ENCODE measurements around the gene R3HDM2. TPM values are rescaled to one million over a fixed set of nuclear protein-coding genes. Genes with fewer than 3 reads are reported as not detected.
"Not testable (repeated sequence)": the region's sequence is repeated elsewhere in the genome, so short reads cannot be mapped to it uniquely, and the experiment has no call there.

R3HDM2 gene
- total and polyA plus RNA-seq, 4 donors, result 7.4 to 28.9 (median 15.1) TPM

DNA sequence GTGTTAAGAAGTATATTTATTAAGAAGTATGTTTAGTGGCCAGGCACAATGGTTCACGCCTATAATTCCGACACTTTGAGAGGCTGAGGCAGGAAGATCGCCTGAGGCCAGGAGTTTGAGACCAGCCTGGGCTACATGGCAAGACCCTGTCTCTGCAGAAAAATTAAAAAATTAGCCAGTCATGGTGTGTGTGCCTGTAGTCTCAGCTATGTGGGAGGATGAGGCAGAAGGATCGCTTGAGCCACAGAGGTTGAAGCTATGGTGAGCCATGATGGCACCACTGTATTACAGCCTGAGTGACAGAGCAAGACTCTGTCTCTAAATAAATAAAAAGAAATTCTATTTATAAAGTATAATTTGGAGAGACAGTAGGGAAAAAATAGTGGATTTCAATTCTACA is 20.3 kb downstream of the R3HDM2 start:
- Histone ChIP-seq H3K4me3 (ENCODE audit: low read depth in 1 of 3, low read length in 3 of 3) (no peak overlapping the region), H3K4me1 (ENCODE audit: control insufficient read depth in 4 of 4, insufficient read depth in 4 of 4, low read length in 3 of 4) (no peaks in the 10 kb centered on the region), H3K27ac (ENCODE audit: low read depth in 1 of 2, low read length in 2 of 2) (no peak overlapping the region), H3K9ac (ENCODE audit: low read depth in 1 of 2, low read length in 2 of 2) (no peak overlapping the region), H3K36me3 (ENCODE audit: control insufficient read depth in 4 of 4, insufficient read depth in 3 of 4, low read depth in 1 of 4, low read length in 3 of 4) (peaks cover 0 to 10% (median 5%) of the 10 kb centered on the region in 4 donors), H3K27me3 (ENCODE audit: control insufficient read depth in 4 of 4, insufficient read depth in 4 of 4, low read length in 3 of 4) (no peaks in the 10 kb centered on the region), H3K9me3 (ENCODE audit: control insufficient read depth in 4 of 4, low read length in 3 of 4) (no peaks in the 10 kb centered on the region)
- no peak for TF ChIP-seq ATF3 (IDR thresholded peaks at IDR 0.05)
- TF ChIP-seq MAX (IDR thresholded peaks at IDR 0.05), result no peak
- TF ChIP-seq REST (IDR thresholded peaks at IDR 0.05), result no peak
- no peak for TF ChIP-seq EGR1 (IDR thresholded peaks at IDR 0.05; ENCODE audit: low read depth in 2 of 2)
- TF ChIP-seq YY1 (IDR thresholded peaks at IDR 0.05), result no peak
- WGBS, result 98% methylated on average over 4 of the region's 4 CpGs
- DNase-seq (ENCODE audit: low spot score), result no peak

DNA sequence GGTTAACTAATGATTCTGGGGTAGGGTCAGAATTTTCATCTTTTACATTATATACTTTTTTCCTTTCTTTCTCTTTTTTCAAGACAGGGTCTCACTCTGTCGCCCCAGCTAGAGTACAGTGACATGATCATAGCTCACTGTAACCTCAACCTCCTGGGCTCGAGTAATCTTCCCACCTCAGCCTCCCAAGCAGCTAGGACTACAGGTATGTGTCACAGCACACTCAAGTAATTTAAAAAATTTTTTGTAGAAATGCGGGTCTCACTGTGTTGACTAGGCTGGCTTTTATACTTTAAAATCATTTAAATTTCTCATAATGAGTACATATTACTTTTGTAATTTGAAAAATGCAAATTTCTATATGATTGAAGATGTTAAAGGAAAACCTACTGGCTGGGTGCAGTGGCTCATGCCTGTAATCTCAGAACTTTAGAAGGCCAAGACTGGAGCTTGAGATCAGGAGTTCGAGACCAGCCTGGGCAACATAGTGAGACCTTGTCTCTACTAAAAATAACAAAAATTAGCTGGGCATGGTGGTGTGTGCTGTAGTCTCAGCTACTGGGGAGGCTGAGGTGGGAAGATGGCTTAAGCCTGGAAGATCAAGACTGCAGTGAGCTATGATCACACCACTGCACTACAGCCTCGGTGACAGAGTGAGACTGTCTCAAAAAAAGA is 25.7 kb downstream of the R3HDM2 start:
- H3K4me3 ChIP-seq (ENCODE audit: low read depth in 1 of 3, low read length in 3 of 3), result no peak overlapping the region
- no peak for DNase-seq (ENCODE audit: low spot score)
- H3K9ac ChIP-seq (ENCODE audit: low read depth in 1 of 2, low read length in 2 of 2), result no peak overlapping the region
- no peaks in the 10 kb centered on the region for H3K27me3 ChIP-seq (ENCODE audit: control insufficient read depth in 4 of 4, insufficient read depth in 4 of 4, low read length in 3 of 4)
- TF ChIP-seq FOXA1 (IDR thresholded peaks at IDR 0.05) (no peak), TAF1 (conservative IDR thresholded peaks at IDR 0.05) (no peak), HNF4A (conservative IDR thresholded peaks at IDR 0.05) (no peak), JUND (IDR thresholded peaks at IDR 0.05) (no peak), REST (IDR thresholded peaks at IDR 0.05) (no peak), RXRA (IDR thresholded peaks at IDR 0.05) (no peak), NR2F2 (IDR thresholded peaks at IDR 0.05) (no peak), ZBTB33 (IDR thresholded peaks at IDR 0.05) (no peak), GABPA (IDR thresholded peaks at IDR 0.05 in 1 of 2, conservative IDR thresholded peaks at IDR 0.05 in 1 of 2) (no peak), SP1 (IDR thresholded peaks at IDR 0.05) (no peak)
- no peaks in the 10 kb centered on the region for H3K9me3 ChIP-seq (ENCODE audit: control insufficient read depth in 4 of 4, low read length in 3 of 4)
- no peaks in the 10 kb centered on the region for H3K4me1 ChIP-seq (ENCODE audit: control insufficient read depth in 4 of 4, insufficient read depth in 4 of 4, low read length in 3 of 4)
- 96% methylated on average over 5 of the region's 5 CpGs for WGBS
- H3K27ac ChIP-seq (ENCODE audit: low read depth in 1 of 2, low read length in 2 of 2), result no peak overlapping the region
- H3K36me3 ChIP-seq (ENCODE audit: control insufficient read depth in 4 of 4, insufficient read depth in 3 of 4, low read depth in 1 of 4, low read length in 3 of 4), result peaks cover 0 to 4% (median 2%) of the 10 kb centered on the region in 4 donors

- H3K36me3 ChIP-seq (ENCODE audit: control insufficient read depth in 4 of 4, insufficient read depth in 3 of 4, low read depth in 1 of 4, low read length in 3 of 4); H3K9me3 ChIP-seq (ENCODE audit: control insufficient read depth in 4 of 4, low read length in 3 of 4); DNase-seq (ENCODE audit: low spot score); H3K27me3 ChIP-seq (ENCODE audit: control insufficient read depth in 4 of 4, insufficient read depth in 4 of 4, low read length in 3 of 4); H3K4me1 ChIP-seq (ENCODE audit: control insufficient read depth in 4 of 4, insufficient read depth in 4 of 4, low read length in 3 of 4); H3K9ac ChIP-seq (ENCODE audit: low read depth in 1 of 2, low read length in 2 of 2); H3K4me3 ChIP-seq (ENCODE audit: low read depth in 1 of 3, low read length in 3 of 3); H3K27ac ChIP-seq (ENCODE audit: low read depth in 1 of 2, low read length in 2 of 2): not testable (repeated sequence)
- 92% methylated on average over 4 of the region's 4 CpGs for WGBS
Observed at GRCh38 chr12:57402156-57402555, 28.7 kb downstream of the R3HDM2 start.

All from liver (tissue), 9 donors.